Left lung (tissue), 10 donors: ENCODE measurements around the gene SNAPC2. TPM values are rescaled to one million over a fixed set of nuclear protein-coding genes. Genes with fewer than 3 reads are reported as not detected.
"Not testable (repeated sequence)": the region's sequence is repeated elsewhere in the genome, so short reads cannot be mapped to it uniquely, and the experiment has no call there.

Experiments
- ATAC-seq: fragments of 200-7000 bp; cut with Tn5 transposase; one replicate; pipeline ENCODE4 v1.9.1; 2020; ENCODE audit warnings: moderate library complexity
- DNase-seq, 4 donors: peaks; one replicate each; pipeline ENCODE4 v3.0.0-alpha.2; 2013 to 2020
- H3K27ac ChIP-seq, 2 donors: fragments of 200-600 bp; sonication (generic) in 1 of 2; one replicate each; pipeline versions ENCODE4 v1.5.0 to v1.8.0; 2020 to 2021
- H3K27me3 ChIP-seq, 2 donors: fragments of 200-600 bp; sonication (generic) in 1 of 2; one replicate each; pipeline versions ENCODE4 v1.5.0 to v1.8.0; 2020 to 2021
- H3K36me3 ChIP-seq, 2 donors: fragments of 200-600 bp; sonication (generic) in 1 of 2; one replicate each; pipeline versions ENCODE4 v1.5.0 to v1.8.0; 2020 to 2021
- H3K4me1 ChIP-seq, 2 donors: fragments of 200-600 bp; one replicate each; pipeline ENCODE4 v1.8.0; 2021
- H3K4me3 ChIP-seq, 2 donors: fragments of 200-600 bp; sonication (generic) in 1 of 2; one replicate each; pipeline versions ENCODE4 v1.5.0 to v1.8.0; 2020 to 2021; ENCODE audit warnings: mild to moderate bottlenecking in 1 of 2
- H3K9me3 ChIP-seq, 2 donors: fragments of 200-600 bp; sonication (generic) in 1 of 2; one replicate each; pipeline versions ENCODE4 v1.5.0 to v1.8.0; 2020 to 2021
- intact Hi-C, 2 donors: fragments of 100-400 bp; cut with DNase I; formaldehyde crosslinking; loops; one replicate each; pipeline versions ENCODE4 v1.11.2 to v1.14.2; 2022
- polyA plus RNA-seq, 6 donors: library from polyadenylated mRNA; unstranded; fragments of 120-200 nt; gene quantifications; one replicate each; pipeline ENCODE4 v1.2.1, GENCODE V29; 2013; ENCODE audit not compliant: insufficient read length in 6 of 6
- total RNA-seq, 2 donors: library from RNA; stranded (reverse); fragmentation: NEBNext Ultra II Directional; extraction: Animal tissue kit (Norgen Biotek cat#: 25700); gene quantifications; one replicate each; pipeline ENCODE4 v1.2.1, GENCODE V29; 2021
- TF ChIP-seq, protein P1 (sequence below), 2 donors: fragments of 200-600 bp; sonication (generic) in 1 of 2; IDR thresholded peaks; one replicate each; pipeline versions ENCODE4 v1.5.0 to v1.8.0; 2021; ENCODE audit warnings: antibody characterized with exemption in 2 of 2
- donor health status: DM: no; HTN: yes; CAD: no.
- donor health status: DM: no; HTN: no; CAD: no.

Gene SNAPC2
- total and polyA plus RNA-seq, 8 donors: 11.1 to 20.5 (median 15.5) TPM

DNA sequence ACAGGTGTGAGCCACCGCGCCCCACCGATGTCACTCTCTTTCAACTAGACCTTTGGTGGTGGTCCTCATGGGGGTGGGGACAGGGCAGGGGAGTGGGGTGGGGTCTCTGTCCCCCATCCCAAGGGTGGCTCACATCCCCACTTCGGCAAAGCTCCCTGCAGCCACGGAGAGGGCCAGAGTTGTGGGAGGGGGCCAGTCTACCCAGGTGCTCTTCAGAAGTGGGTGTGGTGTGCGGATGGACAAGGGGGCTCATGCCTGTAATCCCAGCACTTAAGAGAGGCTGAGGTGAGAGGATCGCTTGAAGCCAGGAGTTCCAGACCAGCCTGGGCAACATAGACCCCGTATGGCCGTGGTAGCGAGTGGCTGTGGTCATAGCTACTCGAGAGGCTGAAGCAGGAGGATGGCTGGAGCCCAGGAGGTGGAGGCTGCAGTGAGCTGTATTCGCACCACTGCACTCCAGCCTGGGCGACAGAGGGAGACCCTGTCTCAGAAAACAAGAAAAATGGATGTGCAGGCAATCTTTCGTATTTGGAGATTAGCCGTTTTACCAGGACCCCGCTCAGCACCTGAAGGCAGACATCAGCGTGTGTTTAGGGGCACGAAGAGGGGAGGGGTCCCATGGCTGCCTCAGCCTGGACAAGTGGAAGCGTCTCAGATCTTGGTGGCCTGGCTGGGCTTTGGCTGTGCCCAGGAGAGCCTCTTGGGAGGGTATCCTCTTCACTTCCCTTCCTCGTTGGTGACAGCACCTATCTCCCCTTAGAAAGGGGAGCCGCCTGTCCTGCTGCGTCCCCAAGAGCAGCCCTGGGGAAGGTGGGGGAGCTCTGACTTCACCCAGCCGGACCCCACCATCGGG is 4.7 kb upstream of the SNAPC2 start:
- no peak for ATAC-seq
- H3K9me3 ChIP-seq: no peaks in the 10 kb centered on the region
- H3K27ac ChIP-seq: no peak overlapping the region
- intact Hi-C loops: no loop called here
- DNase-seq: no peak
- H3K36me3 ChIP-seq: peaks cover 0 to 35% of the 10 kb centered on the region in 2 donors
- peaks cover 20 to 46% of the 10 kb centered on the region in 2 donors for H3K4me1 ChIP-seq
- H3K27me3 ChIP-seq: peaks cover 42 to 62% of the 10 kb centered on the region in 2 donors
- TF ChIP-seq, protein P1, sequence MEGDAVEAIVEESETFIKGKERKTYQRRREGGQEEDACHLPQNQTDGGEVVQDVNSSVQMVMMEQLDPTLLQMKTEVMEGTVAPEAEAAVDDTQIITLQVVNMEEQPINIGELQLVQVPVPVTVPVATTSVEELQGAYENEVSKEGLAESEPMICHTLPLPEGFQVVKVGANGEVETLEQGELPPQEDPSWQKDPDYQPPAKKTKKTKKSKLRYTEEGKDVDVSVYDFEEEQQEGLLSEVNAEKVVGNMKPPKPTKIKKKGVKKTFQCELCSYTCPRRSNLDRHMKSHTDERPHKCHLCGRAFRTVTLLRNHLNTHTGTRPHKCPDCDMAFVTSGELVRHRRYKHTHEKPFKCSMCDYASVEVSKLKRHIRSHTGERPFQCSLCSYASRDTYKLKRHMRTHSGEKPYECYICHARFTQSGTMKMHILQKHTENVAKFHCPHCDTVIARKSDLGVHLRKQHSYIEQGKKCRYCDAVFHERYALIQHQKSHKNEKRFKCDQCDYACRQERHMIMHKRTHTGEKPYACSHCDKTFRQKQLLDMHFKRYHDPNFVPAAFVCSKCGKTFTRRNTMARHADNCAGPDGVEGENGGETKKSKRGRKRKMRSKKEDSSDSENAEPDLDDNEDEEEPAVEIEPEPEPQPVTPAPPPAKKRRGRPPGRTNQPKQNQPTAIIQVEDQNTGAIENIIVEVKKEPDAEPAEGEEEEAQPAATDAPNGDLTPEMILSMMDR (IDR thresholded peaks at IDR 0.05): no peak
- no peak overlapping the region for H3K4me3 ChIP-seq

DNA sequence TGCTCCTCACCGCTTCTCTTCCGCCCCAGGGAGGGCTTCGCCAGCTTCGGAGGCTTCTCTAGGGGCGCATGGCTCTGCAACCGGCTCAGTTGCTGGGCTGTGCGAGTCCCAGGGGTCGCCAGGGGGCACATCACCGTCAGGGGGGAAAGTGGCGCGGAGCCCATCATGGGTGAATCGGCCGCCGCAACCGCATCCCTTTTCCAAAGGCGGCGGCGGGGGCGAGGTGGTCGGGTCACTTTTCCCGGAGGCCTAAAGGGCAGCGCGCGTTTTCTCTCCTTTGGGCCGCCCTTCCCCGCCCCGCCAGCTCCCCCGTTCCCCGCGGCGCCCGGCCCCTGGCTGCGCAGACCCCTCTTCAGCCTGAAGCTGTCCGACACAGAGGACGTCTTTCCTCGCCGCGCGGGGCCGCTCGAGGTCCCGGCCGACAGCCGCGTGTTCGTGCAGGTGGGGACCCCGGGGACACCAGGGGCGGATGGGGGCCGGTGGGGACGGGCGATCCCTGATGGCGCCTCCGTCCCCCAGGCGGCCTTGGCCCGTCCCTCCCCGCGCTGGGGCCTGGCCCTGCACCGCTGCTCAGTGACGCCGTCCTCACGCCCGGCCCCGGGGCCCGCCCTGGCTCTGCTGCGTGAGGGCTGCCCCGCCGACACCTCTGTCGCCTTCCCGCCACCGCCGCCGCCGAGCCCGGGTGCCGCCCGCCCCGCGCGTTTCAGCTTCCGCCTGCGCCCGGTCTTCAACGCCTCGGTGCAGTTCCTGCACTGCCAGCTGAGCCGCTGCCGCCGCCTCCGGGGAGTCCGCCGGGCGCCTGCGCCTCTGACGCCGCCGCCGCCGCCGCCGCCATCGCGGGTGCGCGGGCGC is 3.8 kb upstream of the SNAPC2 start:
- Histone ChIP-seq H3K36me3 (peaks cover 0 to 26% of the 10 kb centered on the region in 2 donors), H3K4me1 (peaks cover 22 to 50% of the 10 kb centered on the region in 2 donors), H3K4me3 (peak overlapping the region; percentile 15 to 33), H3K9me3 (no peaks in the 10 kb centered on the region), H3K27me3 (peaks cover 42 to 62% of the 10 kb centered on the region in 2 donors), H3K27ac (no peak overlapping the region)
- TF ChIP-seq, protein P1 (IDR thresholded peaks at IDR 0.05): no peak
- intact Hi-C loops: no loop called here
- DNase-seq (peak in 1 of 4 donors; percentile 87), ATAC-seq (no peak)

DNA sequence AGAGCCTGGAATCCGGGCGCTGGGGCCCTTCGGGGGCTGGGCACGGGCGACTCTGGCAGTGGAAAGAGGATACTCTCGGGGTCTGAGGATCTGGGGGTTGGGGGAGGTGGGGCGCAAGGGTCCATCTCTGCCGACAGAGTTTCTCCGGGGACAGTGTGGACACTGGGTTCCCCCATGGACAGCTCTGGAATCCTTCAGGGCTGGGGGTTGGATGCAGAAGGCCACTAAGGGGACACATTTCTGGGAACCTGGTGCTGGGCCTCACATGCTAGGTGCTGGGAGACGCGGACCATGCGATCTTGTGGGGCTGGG is 3.2 kb upstream of the SNAPC2 start:
- Histone ChIP-seq H3K4me3 (peak overlapping the region; percentile 15 to 33), H3K27me3 (peaks cover 42 to 62% of the 10 kb centered on the region in 2 donors)
- intact Hi-C loops: no loop called here

DNA sequence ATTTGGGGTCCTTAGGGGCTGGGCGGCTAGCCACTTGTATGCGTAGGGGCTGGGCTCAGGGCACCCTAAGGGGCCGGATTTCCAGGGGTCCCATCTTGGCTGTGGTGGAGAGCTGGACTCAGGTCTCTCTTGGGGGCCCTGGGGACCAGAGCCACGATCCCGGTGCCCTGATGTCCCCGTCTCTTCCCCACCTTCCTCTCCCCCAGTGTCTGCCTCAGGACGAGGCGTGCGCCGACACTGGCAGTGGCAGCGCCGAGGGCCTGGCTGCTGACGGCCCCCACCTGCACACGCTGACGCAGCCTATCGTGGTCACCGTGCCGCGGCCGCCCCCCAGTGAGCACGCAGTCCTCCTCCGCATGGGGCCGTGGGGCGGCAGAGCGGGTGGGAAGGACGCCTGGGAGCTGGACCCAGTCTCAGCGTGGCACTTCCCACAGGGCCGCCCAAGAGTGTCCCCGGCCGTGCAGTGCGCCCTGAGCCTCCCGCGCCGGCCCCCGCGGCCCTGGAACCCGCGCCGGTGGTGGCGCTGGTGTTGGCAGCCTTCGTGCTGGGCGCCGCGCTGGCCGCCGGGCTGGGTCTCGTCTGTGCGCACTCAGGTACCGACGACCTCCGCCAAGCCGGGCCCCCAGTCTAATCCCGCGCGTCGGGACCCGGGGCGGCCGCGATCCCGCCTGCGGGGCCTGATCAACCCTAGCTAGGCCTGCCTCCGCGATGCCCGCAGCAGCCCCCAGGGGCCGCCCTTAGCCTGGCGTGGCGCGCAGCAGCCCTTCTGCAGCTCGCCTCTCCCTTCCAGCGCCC is 2.7 kb upstream of the SNAPC2 start:
- H3K4me1 ChIP-seq: peaks cover 27 to 60% of the 10 kb centered on the region in 2 donors
- TF ChIP-seq, protein P1 (IDR thresholded peaks at IDR 0.05): peak; percentile 32 to 53
- no peak for ATAC-seq
- peaks cover 42 to 62% of the 10 kb centered on the region in 2 donors for H3K27me3 ChIP-seq
- DNase-seq: peak in 2 of 4 donors; percentile 58 to 85
- H3K4me3 ChIP-seq: peak overlapping the region in 1 of 2 donors; percentile 33
- intact Hi-C loops: no loop called here
- H3K9me3 ChIP-seq: no peaks in the 10 kb centered on the region
- H3K27ac ChIP-seq: no peak overlapping the region
- H3K36me3 ChIP-seq: peaks cover 0 to 25% of the 10 kb centered on the region in 2 donors

More for the DNA sequence above, 3.2 kb upstream of the SNAPC2 start:
- H3K27ac ChIP-seq: no peak overlapping the region
- H3K9me3 ChIP-seq: no peaks in the 10 kb centered on the region
- TF ChIP-seq, protein P1 (IDR thresholded peaks at IDR 0.05): no peak
- DNase-seq (no peak), ATAC-seq (no peak)
- H3K4me1 ChIP-seq: peaks cover 27 to 56% of the 10 kb centered on the region in 2 donors
- H3K36me3 ChIP-seq: peaks cover 0 to 25% of the 10 kb centered on the region in 2 donors

DNA sequence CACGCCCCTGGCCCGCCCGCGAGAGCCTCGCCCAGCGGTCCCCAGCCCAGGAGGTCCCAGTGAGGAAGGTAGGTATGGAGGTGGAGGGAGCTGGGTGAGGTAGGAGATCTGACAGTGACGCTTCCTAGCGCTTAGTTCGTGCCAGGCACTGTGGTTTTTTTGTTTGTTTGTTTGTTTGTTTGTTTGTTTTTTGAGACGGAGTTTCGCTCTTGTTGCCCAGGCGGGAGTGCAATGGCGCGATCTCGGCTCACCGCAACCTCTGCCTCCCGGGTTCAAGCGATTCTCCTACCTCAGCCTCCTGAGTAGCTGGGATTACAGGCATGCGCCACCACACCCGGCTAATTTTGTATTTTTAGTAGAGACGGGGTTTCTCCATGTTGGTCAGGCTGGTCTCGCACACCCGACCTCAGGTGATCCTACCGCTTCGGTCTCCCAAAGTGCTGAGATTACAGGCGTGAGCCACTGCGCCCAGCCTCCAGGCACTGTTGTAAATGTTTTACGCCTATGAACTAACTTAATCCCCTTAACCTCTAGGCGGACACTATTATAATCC is 2.0 kb upstream of the SNAPC2 start:
- peaks cover 42 to 62% of the 10 kb centered on the region in 2 donors for H3K27me3 ChIP-seq
- peaks cover 0 to 25% of the 10 kb centered on the region in 2 donors for H3K36me3 ChIP-seq
- H3K27ac ChIP-seq, DNase-seq, intact Hi-C loops, H3K9me3 ChIP-seq, ATAC-seq: not testable (repeated sequence)
- H3K4me1 ChIP-seq: peaks cover 27 to 60% of the 10 kb centered on the region in 2 donors
- peak overlapping the region in 1 of 2 donors; percentile 33 for H3K4me3 ChIP-seq
